Measurements from ENCODE around the gene PNISR.

The PNISR gene

DNA sequence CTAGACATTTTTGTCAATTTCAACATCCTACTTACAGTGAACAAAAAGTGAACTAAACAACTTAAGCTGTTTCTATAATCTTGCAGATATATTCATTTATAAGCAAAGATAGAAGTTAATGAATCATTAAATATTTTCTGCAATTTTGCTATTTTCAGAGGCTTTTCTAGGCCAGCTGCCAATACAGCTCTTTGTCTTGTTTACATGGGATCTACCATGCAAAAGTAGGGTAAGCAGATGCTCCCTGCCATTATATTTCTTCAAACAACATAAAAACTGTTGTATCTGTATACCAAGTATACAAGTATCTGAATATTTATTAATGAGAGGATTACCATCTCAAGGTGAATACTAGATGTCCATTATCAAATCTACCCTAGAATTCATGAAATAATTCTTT is 15.4 kb downstream of the PNISR start:
- no peak for DNase-seq (ENCODE audit: low read depth in 2 of 2)

GRCh38 chr6:99407076-99407475 is 18.0 kb downstream of the PNISR start:
- no peak for DNase-seq (ENCODE audit: low read depth in 2 of 2)

- no peak for DNase-seq (ENCODE audit: low read depth in 2 of 2)
Observed at GRCh38 chr6:99402448-99402847, 22.7 kb downstream of the PNISR start.

DNA sequence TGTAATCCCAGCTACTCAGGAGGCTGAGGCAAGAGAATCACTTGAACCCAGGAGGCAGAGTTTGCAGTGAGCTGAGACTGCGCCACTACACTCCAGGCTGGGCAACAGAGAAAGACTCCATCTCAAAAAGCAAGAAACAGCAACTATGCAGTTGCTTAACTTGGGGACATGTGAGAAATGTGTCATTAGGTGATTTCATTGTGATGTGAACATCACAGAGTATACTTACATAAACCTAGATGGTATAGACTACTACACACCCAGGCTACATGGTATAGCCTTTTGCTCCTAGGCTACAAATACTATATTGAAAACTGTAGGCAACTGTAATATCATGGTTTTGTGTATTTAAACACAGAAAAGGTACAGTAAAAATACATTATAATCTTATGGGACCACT is 27.8 kb downstream of the PNISR start:
- no peak for DNase-seq (ENCODE audit: low read depth in 2 of 2)

GRCh38 chr6:99393698-99394531 is 31.2 kb downstream of the PNISR start, which contains the start of gene COQ3:
Gene COQ3, minus strand, starts transcription at chr6:99394195. Its CDS starts 16 bp downstream, at chr6:99394179.
- peak; percentile 19 to 29 for DNase-seq (ENCODE audit: low read depth in 2 of 2)

DNA sequence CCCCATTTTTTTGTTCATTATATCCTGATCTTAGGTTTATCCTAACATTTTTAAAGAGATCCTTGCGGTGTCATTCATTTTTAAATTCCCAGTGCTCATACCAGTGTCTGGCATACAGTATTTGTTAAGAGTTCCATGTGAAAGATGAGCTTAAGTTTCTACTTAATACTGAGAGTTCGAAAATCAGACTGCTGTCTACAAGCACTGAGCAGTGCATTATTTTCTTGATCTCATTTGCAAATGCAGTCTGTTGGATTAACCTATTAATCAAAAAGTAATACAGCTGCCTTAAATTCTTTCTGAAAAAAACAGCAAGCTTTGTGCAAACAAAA is 31.8 kb downstream of the PNISR start:
- no peak for DNase-seq (ENCODE audit: low read depth in 2 of 2)

DNA sequence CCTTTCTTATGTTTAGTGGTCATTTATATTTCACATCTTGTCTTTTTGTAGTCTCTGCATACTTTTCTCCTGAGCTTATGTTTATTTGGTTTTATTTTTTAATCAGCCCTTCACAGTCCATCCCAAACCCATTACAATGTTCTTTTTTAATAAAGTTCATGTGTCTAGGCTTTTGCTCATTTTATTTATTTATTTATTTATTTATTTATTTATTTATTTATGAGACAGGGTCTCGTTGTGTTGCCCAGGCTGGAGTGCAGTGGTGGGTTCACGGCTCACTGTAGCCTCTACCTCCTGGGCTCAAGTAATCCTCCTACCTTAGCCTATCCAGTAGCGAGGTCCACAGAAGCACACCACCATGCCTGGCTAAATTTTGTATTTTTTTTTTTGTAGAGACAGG is 34.2 kb downstream of the PNISR start:
- no peak for DNase-seq (ENCODE audit: low read depth in 2 of 2)

- no peak for DNase-seq (ENCODE audit: low read depth in 2 of 2)
Observed at GRCh38 chr6:99384507-99384906, 40.6 kb downstream of the PNISR start.

DNA sequence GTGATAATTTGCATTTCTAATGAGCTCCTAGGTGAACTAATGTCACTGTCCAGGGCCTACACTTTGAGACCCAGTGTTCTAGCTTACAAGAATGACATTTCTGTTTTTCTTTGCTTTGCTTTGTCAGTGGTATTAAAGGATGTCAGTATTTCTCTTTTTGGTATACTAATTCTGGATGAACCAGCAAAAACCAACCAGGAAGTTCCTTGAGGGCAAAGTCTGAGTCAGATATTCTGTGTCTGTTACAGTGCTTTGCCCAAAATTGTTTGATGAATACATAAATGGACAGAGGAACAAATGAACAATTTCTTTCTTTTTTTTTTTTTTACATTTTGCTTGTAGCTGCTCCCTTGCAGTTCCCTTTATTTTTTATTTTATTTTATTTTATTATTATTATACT is 46.5 kb downstream of the PNISR start:
- DNase-seq (ENCODE audit: low read depth in 2 of 2), result no peak

GRCh38 chr6:99369533-99369932 is 55.6 kb downstream of the PNISR start:
- no peak for DNase-seq (ENCODE audit: low read depth in 2 of 2)

GRCh38 chr6:99366852-99367251 is 58.3 kb downstream of the PNISR start:
- no peak for DNase-seq (ENCODE audit: low read depth in 2 of 2)

DNA sequence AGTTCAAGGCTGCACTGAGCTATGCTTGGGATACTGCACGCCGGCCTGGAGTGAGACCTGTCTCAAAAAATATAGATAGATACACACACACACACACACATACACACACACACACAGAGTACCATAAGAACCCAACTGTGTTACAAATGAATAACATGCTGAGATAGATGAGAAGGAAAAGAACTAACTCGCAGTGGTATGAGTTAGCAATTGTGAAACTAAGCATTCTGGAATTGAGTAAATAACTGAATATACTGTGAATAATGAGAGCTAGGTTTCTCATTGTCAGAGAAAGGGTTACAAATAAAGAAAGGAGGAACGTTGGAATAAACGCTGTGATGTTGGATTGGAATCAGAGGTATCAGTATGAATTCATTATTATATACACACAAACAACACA is 61.1 kb downstream of the PNISR start:
- no peak for DNase-seq (ENCODE audit: low read depth in 2 of 2)

DNA sequence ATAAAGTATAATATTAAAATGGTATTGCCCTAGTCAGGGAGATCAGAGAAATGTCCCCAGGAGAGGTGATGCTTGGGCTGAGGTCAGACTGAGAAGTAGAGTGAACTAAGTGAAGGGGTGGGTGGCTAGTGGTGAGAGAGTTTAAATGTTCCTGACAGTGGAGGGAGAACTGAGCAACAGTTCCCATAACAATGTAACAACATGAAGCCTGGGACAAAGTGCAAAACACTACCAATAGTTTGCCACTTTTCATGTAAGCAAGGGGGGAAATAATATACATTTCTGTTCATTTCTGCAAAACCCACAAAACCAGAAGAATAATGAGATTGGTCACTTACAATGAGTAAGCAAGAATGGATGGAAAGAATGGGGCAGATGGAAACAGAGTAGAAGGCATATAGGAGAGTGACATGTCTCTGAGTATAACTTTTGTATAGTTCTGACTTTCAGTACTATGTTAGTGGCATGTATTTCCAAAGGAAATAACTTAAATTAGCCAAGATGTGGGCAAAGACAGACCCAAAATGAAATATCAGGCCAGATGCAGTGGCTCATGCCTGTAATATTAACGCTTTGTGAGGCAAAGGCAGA is 62.3 kb downstream of the PNISR start:
- DNase-seq (ENCODE audit: low read depth in 2 of 2), result no peak

- no peak for DNase-seq (ENCODE audit: low read depth in 2 of 2)
Observed at GRCh38 chr6:99359800-99360199, 65.3 kb downstream of the PNISR start.

GRCh38 chr6:99356641-99357040 is 68.5 kb downstream of the PNISR start:
- DNase-seq (ENCODE audit: low read depth in 2 of 2), result no peak

DNA sequence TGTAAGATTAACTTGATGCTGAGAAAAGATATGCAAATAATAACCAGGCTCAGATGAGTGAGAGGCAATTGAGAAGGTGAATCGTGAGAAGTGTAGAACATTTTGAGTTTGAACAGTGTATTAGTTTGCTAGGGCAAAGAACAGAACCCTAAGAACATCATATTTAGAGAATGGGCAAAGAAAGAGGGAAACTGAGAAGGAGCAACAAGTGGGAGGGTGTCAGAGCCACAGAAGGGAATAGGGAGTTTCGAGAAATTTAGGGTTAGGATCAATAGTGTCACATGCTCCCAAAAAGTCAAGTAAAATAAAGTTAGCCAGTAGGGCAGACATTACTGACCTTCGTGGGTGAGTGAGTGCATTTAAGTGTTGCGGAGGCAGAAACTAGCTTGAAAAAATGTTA is 70.1 kb downstream of the PNISR start:
- no peak for DNase-seq (ENCODE audit: low read depth in 2 of 2)

DNA sequence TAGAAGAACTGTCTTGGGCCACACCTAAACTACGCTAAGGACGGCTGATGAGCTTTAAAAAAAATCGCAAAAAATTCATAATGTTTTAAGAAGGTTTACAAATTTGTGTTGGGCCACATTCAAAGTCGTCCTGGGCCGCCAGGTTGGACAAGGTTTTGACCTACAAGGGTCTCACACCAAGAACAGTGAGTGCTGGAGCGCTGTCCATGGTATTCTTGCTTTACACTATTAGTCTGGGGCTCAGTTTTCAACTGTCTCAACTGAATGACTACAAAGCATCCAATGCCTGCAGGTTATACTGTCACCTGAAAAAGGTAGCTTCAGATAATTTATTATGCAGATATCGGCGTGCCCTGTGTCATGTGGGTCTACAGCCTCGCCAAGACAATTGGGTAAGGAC is 72.0 kb downstream of the PNISR start:
- no peak for DNase-seq (ENCODE audit: low read depth in 2 of 2)

DNA sequence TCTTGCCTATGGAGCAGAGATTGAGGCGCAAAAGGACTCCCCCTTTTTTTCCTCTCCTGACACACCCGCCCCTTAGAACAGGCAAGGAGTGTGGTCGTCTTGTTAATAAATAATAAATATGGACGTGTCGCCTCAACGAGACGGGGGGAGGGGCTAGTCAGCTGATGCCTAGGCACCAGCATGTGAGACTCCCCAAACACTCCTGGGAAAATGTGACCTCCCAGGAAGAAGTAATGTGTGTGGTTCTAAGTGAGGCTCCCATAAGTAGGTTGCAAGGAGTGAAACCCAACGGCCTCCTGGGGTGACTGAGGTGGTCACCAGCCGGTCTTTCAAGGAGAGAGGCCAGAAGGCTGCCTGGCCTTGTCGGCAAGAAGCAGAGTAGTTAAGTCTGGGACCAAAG is 74.5 kb downstream of the PNISR start:
- no peak for DNase-seq (ENCODE audit: low read depth in 2 of 2)

DNA sequence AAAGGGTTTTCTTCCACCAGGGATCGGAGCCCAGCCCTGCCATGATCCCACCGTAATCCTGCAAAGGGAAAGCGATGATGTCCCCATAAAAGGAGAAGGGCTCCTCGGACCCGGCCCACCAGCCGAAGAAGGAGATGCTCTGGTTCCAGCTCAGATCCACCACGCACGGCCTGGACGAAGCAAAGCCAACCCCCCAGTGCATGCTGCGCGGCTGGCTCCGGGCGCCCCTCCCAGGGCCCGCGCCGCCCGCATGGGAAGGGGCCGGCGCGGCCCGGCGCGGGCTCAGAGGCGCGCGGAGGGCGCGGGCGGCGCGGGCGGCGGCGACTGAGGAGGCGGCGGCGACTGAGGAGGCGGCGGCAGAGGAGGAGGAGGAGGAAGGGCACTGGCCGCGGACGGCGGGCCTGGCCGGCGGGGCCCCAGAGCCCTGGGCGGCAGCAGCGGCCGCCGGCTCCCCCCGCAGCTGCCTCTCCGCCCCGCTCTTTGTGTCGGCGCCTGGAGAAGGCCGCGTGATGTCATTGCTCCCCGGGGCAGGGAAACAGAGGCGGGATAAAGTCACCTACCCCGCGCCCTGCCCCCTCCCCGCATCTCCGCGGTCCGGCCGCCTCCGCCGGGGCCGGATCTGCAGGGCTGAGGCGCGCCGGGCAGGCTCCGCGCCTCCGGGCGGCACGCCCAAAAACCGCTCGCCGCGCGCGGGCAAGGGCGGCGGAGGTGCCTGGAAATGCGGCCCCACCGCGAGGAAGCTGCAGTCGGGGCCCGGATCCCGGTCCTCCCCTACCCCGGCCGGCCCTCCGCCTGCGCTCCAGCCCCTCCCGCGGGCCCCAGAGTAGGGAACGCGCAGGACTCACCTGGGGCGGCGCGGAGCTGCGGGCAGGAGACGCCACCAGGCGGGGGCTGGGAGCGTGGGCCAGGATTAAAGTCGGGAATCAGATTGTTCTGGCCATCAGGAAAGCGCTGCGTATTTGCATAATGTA is 75.7 kb downstream of the PNISR start, which contains the start of gene FAXC:
TSS of gene FAXC (minus strand) at position 504 of the 971 bp plus-strand sequence. CDS start at position 202, 302 bp downstream.
- DNase-seq (ENCODE audit: low read depth in 2 of 2), result no peak

DNA sequence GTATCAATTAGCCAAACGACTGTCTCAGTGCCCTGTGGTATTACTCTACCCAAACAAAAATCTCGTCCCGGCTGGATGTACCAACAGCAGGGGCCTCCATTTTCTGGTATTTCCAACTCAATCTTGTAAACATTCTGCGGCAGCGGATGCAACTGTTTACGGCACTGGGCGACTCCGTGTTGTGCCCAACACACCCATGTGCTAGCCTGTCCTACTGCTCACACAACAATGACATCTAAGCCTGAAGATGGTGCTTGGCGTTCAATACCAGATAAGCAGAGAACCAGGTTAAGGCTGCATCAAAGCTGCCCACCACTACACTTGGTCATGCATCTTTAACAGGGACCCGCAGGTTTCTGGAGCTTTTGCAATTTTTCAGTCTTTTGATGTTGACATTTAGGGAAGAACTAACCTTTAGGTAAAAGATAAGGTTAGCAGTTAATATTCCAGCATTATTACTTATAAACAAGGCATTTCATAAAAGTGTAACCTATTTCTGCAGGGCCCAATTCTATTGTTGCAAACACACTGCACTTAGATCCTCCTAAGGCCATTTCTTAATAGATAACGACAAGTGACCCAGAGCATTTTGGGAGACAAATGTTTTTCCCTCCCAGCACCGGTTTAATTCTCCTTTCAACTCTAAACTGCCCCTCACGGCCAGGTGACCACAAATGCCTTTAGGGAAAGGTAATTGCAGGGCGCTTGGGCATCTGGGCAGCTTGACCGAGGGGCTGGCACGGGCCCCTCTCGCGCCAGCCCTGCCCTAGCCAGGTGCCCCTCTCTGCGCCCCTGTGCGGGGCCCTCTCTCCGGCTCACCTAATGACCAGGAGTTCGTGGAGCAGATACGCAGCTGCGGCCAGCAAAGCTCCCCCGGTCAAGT is 76.6 kb downstream of the PNISR start:
- DNase-seq (ENCODE audit: low read depth in 2 of 2), result no peak
